ENCODE results near the gene MAP3K5.

The MAP3K5 gene

DNA sequence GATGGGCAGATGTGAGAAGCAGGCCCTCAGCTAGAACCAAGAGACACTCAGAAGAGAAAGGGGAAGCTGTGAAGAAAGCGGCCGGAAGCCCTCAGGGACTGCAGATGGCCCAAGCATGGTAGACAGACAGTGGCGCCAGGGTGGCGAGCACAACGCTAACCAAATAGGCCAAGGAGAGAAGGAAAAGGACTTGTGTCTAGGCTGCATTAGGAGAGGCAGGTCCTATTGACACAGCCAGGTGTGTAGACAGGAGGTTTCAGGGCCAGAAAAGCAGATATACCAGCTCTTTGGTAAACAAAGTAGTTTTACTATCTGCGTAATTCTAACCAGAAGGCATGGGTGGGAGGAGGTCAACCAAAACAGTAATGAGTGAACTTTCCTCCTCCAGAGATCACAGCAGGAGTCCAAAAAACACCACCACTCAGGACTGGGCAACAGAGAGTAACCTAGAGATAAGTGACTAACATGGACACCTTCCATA, 226.2 kb downstream of the MAP3K5 start:
- DNase-seq (ENCODE audit: low spot score in 2 of 2) (no peak), ATAC-seq (replicated peaks; ENCODE audit: extremely low read depth, poor library complexity, severe bottlenecking) (no peak)
- Mint-ChIP-seq H3K36me3 (ENCODE audit: insufficient read depth) (peaks cover 25% of the 10 kb centered on the region), H3K9me3 (no peaks in the 10 kb centered on the region), H3K27ac (ENCODE audit: low read depth) (no peak overlapping the region), H3K4me1 (peaks cover 35% of the 10 kb centered on the region), H3K27me3 (no peaks in the 10 kb centered on the region), H3K4me3 (no peak overlapping the region)

DNA sequence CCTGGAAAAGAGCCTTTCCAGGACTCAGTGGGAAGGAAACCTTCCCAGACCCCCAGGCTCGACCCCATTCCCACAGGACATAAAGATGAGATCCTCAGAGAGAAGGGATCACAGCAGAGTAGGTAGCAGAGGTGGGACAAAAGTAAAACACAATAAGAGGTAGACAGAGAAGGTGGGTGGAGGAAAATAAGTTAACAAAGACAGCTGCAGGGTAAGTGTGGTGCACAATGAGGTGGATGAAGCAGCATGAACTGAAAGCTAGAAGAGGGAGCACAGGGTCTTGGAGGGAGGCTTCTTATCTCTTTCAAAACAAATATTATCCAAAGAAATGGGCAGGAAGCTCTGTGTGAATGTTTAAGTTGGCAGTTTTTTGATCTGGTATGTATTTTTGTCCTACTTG, 228.1 kb downstream of the MAP3K5 start:
- Mint-ChIP-seq H3K4me3 (no peak overlapping the region), H3K36me3 (ENCODE audit: insufficient read depth) (peaks cover 33% of the 10 kb centered on the region), H3K27ac (ENCODE audit: low read depth) (peak overlapping the region; percentile 52), H3K4me1 (peaks cover 26% of the 10 kb centered on the region), H3K27me3 (no peaks in the 10 kb centered on the region), H3K9me3 (no peaks in the 10 kb centered on the region)
- DNase-seq (ENCODE audit: low spot score in 2 of 2) (no peak), ATAC-seq (replicated peaks; ENCODE audit: extremely low read depth, poor library complexity, severe bottlenecking) (no peak)

- Mint-ChIP-seq H3K27me3 (no peaks in the 10 kb centered on the region), H3K4me1 (peaks cover 26% of the 10 kb centered on the region), H3K9me3 (no peaks in the 10 kb centered on the region), H3K4me3 (no peak overlapping the region), H3K27ac (ENCODE audit: low read depth) (peak overlapping the region; percentile 52), H3K36me3 (ENCODE audit: insufficient read depth) (peaks cover 34% of the 10 kb centered on the region)
- ATAC-seq (replicated peaks; ENCODE audit: extremely low read depth, poor library complexity, severe bottlenecking) (peak; percentile 62), DNase-seq (ENCODE audit: low spot score in 2 of 2) (no peak)
Measured at GRCh38 chr6:136563386-136564152, 228.7 kb downstream of the MAP3K5 start.

DNA sequence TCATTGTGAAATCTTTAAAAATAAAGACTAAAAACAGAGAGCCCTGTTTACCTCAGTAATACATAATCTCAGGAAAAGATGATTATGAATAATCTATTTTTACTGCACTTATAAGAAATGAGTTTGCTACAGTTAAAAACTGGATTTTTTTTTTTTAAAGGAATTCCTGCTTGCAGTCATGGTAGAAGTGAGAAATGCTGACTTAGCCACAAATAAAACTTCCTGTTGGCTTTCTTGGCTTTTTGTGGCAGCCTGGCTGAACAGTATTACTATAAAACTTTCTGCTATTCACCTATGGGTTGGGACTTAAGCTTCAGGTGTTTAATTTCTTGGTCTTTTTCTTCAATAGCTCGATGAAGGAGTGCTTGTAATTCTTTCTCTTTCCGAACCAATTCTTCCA, 230.1 kb downstream of the MAP3K5 start:
- Mint-ChIP-seq H3K4me3 (no peak overlapping the region), H3K9me3 (no peaks in the 10 kb centered on the region), H3K27me3 (no peaks in the 10 kb centered on the region), H3K27ac (ENCODE audit: low read depth) (no peak overlapping the region), H3K36me3 (ENCODE audit: insufficient read depth) (peaks cover 46% of the 10 kb centered on the region), H3K4me1 (peaks cover 26% of the 10 kb centered on the region)
- no peak for ATAC-seq (replicated peaks; ENCODE audit: extremely low read depth, poor library complexity, severe bottlenecking)
- no peak for DNase-seq (ENCODE audit: low spot score in 2 of 2)

DNA sequence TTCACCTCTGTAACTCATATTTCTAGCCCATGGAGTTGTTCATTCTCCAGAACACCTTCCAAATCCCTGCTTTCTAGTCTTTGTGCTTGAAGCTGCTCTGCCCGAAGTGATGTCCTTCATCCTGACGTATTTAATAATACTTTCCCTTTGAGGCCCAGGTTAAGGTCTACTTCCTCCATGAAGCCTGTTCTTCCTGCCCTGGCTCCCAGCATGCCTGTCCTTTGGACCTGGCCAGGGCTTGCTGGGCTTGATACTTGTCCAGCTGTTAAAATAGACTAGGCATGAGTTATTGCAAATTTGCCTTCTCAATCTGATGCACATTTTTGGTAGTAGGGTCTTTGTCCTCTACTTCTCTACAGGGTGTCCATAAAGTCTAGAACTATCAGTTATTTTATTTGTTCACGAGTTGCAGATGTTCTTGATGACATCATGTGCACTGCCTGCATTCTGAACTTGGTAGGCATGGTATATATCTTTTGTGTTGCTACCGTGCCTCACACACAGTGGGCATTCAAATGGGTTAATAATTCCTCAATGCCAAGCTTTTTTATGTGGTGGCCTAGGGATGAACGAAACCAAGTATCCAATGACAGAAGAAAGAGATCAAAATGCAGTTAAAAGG, 239.0 kb downstream of the MAP3K5 start:
- H3K27me3 Mint-ChIP-seq = peaks cover 12% of the 10 kb centered on the region
- no peaks in the 10 kb centered on the region for H3K9me3 Mint-ChIP-seq
- H3K36me3 Mint-ChIP-seq (ENCODE audit: insufficient read depth) = peaks cover 23% of the 10 kb centered on the region
- H3K4me1 Mint-ChIP-seq = no peaks in the 10 kb centered on the region
- DNase-seq (ENCODE audit: low spot score in 2 of 2) (no peak), ATAC-seq (replicated peaks; ENCODE audit: extremely low read depth, poor library complexity, severe bottlenecking) (no peak)
- no peak overlapping the region for H3K27ac Mint-ChIP-seq (ENCODE audit: low read depth)
- no peak overlapping the region for H3K4me3 Mint-ChIP-seq

GRCh38 chr6:136552054-136552453, 240.2 kb downstream of the MAP3K5 start:
- Mint-ChIP-seq H3K27ac (ENCODE audit: low read depth) (no peak overlapping the region), H3K4me3 (no peak overlapping the region), H3K36me3 (ENCODE audit: insufficient read depth) (peaks cover 12% of the 10 kb centered on the region), H3K9me3 (no peaks in the 10 kb centered on the region), H3K27me3 (peaks cover 25% of the 10 kb centered on the region), H3K4me1 (no peaks in the 10 kb centered on the region)
- no peak for DNase-seq (ENCODE audit: low spot score in 2 of 2)
- no peak for ATAC-seq (replicated peaks; ENCODE audit: extremely low read depth, poor library complexity, severe bottlenecking)

- DNase-seq (ENCODE audit: low spot score in 2 of 2) (no peak), ATAC-seq (replicated peaks; ENCODE audit: extremely low read depth, poor library complexity, severe bottlenecking) (no peak)
- Mint-ChIP-seq H3K27me3 (peaks cover 34% of the 10 kb centered on the region), H3K4me3 (peak overlapping the region; percentile 48), H3K9me3 (no peaks in the 10 kb centered on the region), H3K36me3 (ENCODE audit: insufficient read depth) (peaks cover 8% of the 10 kb centered on the region), H3K27ac (ENCODE audit: low read depth) (no peak overlapping the region), H3K4me1 (no peaks in the 10 kb centered on the region)
Measured at GRCh38 chr6:136551103-136551502, 241.2 kb downstream of the MAP3K5 start.

GRCh38 chr6:136550330-136551071, 241.8 kb downstream of the MAP3K5 start, which contains the start of gene MAP7:
MAP7 (minus strand) TSS chr6:136550422; CDS start chr6:136550408, 14 bp downstream.
- Mint-ChIP-seq H3K27me3 (peaks cover 40% of the 10 kb centered on the region), H3K9me3 (no peaks in the 10 kb centered on the region), H3K4me1 (no peaks in the 10 kb centered on the region), H3K4me3 (peak within 1 kb of the TSS; percentile 54), H3K36me3 (ENCODE audit: insufficient read depth) (peaks cover 7% of the 10 kb centered on the region), H3K27ac (ENCODE audit: low read depth) (no peak within 1 kb of the TSS)
- ATAC-seq (replicated peaks; ENCODE audit: extremely low read depth, poor library complexity, severe bottlenecking) = peak; percentile 72
- peak; percentile 34 to 38 for DNase-seq (ENCODE audit: low spot score in 2 of 2)

DNA sequence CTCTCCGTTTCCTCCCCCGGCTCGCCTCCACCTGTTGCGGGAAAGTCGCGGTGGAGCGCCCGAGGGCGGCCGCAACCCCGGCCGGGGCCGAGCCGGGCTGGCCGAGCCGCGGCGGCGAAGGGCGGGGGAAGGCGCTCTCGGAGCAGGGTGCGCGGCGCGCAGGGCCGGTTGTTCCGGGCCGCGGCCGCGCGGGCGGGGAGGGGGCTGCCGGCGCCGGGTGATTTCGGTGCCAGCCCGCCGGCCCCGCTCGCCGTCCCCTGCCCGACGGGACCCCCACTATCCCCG, 242.3 kb downstream of the MAP3K5 start:
- DNase-seq (ENCODE audit: low spot score in 2 of 2) (peak in 1 of 2 donors; percentile 15), ATAC-seq (replicated peaks; ENCODE audit: extremely low read depth, poor library complexity, severe bottlenecking) (peak; percentile 52)
- H3K27ac Mint-ChIP-seq (ENCODE audit: low read depth) = no peak overlapping the region
- H3K4me1 Mint-ChIP-seq = no peaks in the 10 kb centered on the region
- H3K36me3 Mint-ChIP-seq (ENCODE audit: insufficient read depth) = peaks cover 7% of the 10 kb centered on the region
- H3K27me3 Mint-ChIP-seq = peaks cover 45% of the 10 kb centered on the region
- peak overlapping the region; percentile 48 for H3K4me3 Mint-ChIP-seq
- no peaks in the 10 kb centered on the region for H3K9me3 Mint-ChIP-seq

GRCh38 chr6:136549300-136550044, 242.8 kb downstream of the MAP3K5 start:
- Mint-ChIP-seq H3K9me3 (no peaks in the 10 kb centered on the region), H3K4me3 (peak overlapping the region; percentile 54), H3K27ac (ENCODE audit: low read depth) (no peak overlapping the region), H3K27me3 (peaks cover 50% of the 10 kb centered on the region), H3K36me3 (ENCODE audit: insufficient read depth) (peaks cover 7% of the 10 kb centered on the region), H3K4me1 (no peaks in the 10 kb centered on the region)
- DNase-seq (ENCODE audit: low spot score in 2 of 2) (no peak), ATAC-seq (replicated peaks; ENCODE audit: extremely low read depth, poor library complexity, severe bottlenecking) (no peak)

DNA sequence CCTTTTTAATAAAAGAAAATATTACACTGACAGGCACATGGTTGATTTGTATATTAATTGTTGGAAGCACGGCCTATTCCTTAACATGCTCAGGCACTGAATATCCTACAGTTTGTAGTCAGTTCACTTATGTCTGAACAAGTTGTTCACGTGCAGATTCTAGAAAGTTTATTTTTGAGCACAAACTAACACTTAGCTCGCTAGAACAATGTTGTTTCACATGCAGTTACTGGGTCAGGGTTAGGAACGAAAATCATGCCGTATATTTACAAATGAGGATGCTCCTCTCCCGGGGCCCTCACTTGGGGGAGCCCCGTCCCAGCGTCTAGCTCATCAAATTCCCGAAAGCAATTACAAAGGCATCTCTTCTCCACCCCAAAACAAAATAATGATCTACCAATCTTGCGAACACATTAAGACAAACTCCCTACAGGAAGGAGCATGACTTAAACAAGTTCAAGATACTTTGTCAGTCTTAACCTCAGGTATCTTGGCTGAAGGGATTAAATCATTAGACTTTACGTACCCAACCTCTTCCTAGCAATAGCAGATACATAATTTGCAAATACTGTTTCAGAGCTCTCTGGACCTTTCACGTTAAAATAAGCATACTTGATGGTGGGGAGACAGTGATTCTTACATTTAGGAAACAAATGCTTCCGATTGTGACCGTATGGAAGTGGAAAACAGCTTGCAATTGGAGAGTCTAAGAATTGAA, 243.5 kb downstream of the MAP3K5 start:
- ATAC-seq (replicated peaks; ENCODE audit: extremely low read depth, poor library complexity, severe bottlenecking) (no peak), DNase-seq (ENCODE audit: low spot score in 2 of 2) (no peak)
- Mint-ChIP-seq H3K4me3 (peak overlapping the region; percentile 54), H3K4me1 (no peaks in the 10 kb centered on the region), H3K27ac (ENCODE audit: low read depth) (no peak overlapping the region), H3K36me3 (ENCODE audit: insufficient read depth) (peaks cover 4% of the 10 kb centered on the region), H3K9me3 (no peaks in the 10 kb centered on the region), H3K27me3 (peaks cover 58% of the 10 kb centered on the region)

- H3K27me3 Mint-ChIP-seq = peaks cover 66% of the 10 kb centered on the region
- DNase-seq (ENCODE audit: low spot score in 2 of 2) (no peak), ATAC-seq (replicated peaks; ENCODE audit: extremely low read depth, poor library complexity, severe bottlenecking) (no peak)
- H3K27ac Mint-ChIP-seq (ENCODE audit: low read depth) = no peak overlapping the region
- peaks cover 4% of the 10 kb centered on the region for H3K36me3 Mint-ChIP-seq (ENCODE audit: insufficient read depth)
- H3K9me3 Mint-ChIP-seq = no peaks in the 10 kb centered on the region
- no peak overlapping the region for H3K4me3 Mint-ChIP-seq
- no peaks in the 10 kb centered on the region for H3K4me1 Mint-ChIP-seq
Measured at GRCh38 chr6:136547871-136548270, 244.4 kb downstream of the MAP3K5 start.

Data from central memory CD8-positive, alpha-beta T cell (primary cell).